GM19372 (cell line): ENCODE results near the gene MCM9.

Source experiments
- ATAC-seq: cut with Tn5 transposase; IDR thresholded peaks from one replicate; pipeline ENCODE4 v1.9.1; 2021; ENCODE audit warnings: mild to moderate bottlenecking, low read depth, moderate library complexity; ENCODE audit not compliant: unreplicated experiment

MCM9 gene

DNA sequence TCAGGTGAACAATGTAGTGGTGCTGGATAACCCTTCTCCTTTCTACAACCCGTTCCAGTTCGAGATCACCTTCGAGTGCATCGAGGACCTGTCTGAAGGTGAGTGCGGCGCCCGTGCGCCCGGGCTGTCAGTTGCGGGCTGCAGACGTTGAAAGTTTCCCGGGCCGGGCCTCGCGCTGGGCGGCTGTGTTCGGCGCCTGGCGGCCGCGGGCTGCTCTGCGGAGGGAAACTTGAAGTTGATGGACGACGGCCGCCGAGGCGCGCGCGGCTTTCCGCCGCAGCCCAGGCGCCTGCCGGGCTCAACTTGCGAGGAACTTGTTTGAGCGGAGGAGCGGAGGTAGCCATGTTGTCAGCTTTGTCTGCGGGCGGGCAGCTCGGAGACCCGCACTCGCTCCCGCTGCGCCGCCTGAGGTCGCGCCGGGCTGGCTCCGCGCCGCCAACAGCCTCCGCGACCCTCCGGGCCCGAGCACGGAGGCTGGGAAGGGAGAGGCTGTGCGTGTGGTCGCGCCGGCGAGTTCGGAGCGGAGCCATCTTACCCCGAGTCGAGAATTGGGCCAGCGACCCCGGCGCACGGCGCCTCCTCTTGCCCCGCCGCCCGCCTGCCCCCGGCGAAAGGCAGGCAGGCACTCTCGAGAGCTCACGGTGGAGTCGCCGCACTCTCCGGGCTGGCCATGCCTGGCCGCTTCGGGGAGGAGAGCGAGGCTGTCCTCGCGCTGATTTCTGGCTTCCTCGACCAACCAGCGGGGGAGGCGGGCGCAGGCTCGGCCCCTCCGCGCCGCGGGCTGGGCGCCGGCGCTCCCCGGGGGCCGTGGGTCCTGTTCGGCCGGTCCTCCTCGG, 40.3 kb downstream of the MCM9 start:
- ATAC-seq: peak; percentile 34

DNA sequence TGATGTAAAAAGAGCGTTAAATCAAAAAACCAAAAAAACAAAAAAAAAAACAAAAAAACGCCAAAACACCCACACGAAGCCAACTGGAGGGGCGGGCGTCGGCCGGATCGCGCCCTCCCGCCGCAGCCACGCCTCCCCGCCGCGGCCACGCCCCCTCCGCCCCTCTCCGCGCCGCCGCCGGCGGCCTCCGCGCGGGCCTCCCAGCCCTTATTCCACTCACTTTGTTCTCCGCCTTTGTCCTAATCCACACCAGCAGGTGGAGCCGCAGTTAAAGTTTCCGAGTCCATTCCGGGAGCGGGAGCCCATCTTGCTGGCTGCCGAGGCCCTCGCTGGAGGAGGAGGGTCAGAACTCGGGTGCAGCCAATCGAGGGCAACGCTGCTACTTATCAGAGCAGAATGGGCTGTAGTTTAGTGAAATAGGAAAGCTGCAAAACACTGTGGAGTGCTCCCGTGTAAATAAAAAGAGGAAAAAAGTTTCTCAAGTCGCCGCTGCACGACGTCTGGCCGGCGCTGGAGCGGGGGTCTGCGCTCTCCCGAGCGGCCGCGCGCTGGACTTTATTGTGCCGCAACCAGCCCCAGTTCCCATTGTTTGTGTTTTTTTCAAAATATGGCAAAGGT, 41.0 kb downstream of the MCM9 start, which contains the start of gene ASF1A:
ASF1A (plus strand) TSS at position 346 of the 618 bp plus-strand sequence; CDS start at position 608, 262 bp downstream.
- ATAC-seq: peak; percentile 59

DNA sequence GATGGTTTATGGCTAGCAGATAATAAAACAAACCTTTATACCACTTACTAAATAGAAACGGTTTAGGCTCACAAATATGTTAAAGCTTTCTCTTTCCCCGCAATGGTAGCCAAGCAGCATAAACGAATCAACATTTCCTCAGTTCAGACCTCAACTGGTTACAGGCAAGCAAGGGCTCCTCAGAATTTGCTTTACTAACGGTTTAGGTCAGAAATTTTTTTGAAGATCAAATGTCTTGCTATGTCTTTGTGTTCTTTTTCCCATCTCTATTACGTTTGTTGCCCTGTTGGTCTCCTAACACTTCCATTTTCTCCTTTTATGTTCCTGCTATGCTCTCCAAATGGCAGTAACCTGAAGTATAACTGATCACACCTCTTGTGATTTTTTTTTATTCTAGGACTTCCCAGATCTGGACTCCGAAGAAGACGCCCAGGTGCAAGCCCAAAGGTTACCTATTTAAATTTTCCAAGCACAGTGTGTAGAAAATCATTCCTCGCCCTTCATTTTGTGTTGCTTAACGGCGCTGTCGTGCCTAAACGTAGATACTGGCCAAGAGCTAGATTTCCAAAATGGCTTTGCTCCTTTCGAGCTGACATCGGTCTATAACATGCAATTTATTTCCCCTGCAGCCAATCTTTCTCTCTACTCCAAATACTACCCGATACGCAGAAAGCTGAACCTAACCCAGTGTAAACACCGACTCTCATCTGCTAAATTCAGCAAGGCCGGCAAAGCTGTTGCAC, 41.7 kb downstream of the MCM9 start:
- ATAC-seq: peak; percentile 14

DNA sequence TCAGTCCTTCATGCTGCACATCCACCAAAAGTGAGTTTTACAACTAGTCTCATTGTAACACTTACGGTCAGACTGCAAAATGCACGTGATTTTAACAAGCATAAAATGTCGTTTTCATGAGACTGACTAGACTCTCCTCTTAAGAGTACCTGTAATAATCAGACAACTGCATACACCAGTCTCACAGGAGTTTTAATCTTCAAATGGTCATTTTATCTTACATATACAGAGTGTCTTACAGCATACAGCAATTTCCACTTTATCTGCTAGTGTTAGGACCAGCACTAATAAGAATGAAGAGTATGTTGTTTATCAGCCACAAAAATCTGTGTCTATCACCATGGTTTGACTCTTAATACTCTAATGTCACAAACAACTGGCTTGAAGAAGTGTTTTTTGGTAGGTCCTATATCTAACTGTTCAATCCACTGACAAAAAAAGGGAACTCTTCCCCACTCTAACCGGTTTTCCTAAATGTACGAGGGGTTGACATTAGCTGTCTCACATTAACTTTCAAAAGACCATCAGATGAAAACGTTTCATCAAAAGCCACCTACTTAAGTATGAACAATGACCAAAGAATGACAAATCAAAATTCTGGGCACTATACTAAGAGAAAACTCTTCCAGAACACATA, 42.5 kb downstream of the MCM9 start:
- no peak for ATAC-seq

DNA sequence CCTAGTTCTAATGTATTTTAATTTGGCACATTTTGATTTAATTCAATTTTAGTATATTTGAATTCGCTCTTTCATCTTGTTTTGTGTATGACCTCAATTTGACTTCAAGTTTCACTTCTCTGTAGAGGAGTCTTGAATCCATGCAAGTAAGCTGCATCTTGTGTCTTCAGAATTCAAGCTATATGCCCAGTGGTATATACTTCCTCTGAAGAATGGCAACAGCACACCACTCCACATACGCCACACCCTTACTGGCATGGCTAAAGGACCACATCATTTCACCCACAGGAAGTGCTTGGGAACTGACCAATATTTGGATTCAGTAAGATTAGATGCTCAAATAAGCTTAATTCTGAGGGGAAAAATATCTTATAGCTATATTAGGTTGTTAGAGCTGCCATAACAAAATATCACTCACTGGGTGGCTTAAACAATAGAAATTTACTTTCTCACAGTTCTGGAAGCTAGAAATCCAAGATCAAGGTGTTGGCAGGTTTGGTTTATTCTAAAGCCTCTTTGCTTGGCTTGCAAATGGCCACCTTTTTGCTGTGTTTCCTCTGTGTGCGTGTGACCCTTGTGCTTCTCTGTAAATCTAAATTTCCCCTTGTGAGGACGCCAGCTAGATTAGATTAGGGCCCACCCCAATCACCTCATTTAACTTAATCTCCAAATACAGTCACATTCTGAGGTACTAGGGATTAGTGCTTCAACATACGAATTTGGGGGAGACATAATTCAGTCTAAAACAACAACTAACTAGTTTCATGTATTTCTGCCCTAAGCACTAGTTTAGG, 43.8 kb downstream of the MCM9 start:
- no peak for ATAC-seq

DNA sequence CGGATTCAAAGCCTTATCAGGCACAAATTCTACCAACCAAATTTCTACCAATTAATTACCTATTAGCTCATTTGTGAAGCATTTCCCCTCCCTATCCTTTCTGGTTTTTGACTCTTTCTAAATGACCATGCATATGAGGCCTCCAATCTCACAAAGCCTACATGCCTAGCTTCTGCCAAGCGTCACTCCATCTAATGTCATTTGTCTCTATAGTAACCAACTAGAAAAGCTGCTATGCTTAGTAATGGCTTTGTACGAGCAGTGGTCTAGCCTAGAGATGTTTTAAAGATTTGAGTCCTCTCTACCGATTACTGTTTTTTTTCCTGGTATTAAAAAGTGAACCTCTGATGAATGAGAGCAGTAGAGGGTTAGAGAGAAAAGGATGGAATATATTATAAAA, 45.8 kb downstream of the MCM9 start:
- no peak for ATAC-seq

DNA sequence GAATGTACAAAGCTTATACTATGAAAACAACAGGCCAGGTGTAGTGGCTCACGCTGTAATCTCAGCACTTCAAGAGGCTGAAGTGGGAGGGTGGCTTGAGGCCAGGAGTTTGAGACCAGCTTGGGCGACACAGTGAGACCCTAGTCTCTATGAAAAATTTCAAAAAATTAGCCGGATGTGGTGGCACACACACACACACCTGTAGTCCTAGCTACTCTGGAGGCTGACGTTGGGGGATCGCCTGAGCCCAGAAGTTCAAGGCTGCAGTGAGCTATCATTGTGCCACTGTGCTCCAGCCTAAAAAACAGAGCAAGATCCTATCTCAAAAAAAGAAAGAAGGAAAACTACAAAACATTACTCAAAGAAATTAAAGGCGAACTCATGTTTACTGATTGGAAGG, 48.3 kb downstream of the MCM9 start:
- ATAC-seq: no peak

DNA sequence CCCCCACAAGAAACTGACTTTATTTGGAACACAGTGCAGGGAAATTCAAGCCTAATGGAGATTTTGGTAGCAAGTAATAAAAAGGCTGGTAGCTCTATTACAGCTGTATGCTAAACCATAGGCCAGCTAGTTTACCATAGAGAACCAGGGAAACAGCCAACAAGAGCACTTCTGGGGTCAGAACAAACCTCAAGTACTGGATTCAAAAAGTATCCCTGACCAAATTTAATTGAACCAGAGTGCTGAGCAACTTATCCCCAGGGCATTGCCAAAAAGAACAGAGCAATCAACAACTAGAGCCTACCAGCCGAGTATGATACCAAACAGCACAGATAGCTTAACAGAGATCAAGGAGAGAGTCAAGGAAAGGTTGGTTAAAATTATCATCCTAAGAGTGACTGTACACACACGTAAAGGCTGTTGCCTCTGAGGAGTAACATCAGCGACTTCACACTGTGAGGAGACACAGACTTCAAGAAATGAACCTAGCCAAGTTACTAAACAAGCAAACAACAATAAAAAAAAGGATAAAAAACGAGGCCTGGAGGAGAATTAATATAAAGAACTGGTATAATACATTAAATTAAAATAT, 52.5 kb downstream of the MCM9 start:
- no peak for ATAC-seq

DNA sequence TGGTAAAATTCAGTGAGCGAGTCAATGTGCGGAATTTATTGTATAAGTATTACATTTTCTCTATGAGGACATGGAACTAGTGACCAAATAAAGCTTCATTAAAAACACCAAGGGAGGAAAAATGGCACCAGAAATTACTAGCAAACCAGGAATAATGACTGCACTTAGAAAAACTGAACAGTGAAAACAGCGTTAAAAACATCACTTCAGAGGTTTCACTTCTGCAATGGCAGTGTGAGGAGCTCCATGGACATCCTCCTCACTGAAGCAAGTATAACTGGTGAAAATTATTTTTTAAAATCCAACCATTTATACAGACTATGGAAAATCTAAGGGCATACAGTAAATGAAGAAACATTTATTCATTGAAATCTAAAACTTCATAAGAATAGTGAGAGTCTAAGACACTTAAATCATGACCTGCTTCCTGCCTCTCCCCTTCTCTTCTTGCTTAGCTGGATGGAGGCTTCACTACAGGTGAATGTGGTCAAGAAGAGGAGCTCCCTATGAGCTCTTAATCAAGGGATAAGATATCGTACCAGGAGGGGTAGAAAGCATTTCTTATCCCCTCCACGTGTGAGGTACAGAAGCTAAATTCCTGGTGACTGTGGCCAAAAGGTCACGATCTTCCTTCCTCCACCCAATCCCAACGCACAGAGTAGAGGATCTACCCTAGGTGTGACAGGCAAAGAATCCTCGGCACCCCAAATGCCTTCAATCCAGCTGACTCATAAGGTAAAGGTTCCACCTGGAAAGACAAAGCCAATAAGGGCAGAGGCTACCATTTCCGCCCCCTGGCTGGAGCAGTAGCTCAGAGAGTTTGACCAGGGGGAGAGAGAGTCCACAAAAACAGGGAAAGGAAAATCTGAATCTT, 53.3 kb downstream of the MCM9 start:
- peak; percentile 83 for ATAC-seq

DNA sequence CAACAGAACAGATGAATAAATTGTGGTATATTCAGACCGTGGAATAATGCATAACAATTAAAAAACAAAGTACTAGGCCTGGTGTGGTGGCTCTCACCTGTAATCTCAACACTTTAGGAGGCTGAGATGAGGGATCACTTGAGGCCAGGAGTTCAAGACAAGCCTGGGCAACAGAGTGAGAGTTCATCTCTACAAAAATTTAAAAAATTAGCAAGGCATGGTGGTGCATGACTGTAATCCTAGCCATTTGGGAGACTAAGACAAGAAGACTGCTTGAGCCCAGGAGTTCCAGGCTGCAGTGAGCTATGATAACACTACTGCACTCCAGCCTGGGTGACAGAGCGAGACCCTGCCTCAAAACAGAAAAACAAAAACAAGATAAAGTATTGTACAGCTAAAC, 57.2 kb downstream of the MCM9 start:
- ATAC-seq: no peak

DNA sequence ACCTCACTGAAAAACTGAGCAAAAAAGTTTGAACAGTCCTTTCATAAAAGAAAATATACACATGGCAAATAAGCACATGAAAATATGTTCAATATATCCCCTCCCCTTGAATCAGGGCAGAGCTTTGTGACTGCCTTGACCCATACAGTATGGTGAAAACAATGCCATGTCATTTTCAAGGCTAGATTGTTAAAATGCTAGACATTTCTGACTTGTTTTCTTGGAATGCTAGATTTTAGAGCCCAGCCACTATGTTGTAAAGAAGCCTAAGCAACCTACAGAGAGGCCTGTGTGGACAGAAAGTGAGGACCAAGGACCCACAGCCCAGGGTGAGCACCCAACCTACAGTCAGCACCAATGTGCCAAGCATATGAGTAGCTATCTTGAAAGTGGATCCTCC, 58.1 kb downstream of the MCM9 start:
- no peak for ATAC-seq

DNA sequence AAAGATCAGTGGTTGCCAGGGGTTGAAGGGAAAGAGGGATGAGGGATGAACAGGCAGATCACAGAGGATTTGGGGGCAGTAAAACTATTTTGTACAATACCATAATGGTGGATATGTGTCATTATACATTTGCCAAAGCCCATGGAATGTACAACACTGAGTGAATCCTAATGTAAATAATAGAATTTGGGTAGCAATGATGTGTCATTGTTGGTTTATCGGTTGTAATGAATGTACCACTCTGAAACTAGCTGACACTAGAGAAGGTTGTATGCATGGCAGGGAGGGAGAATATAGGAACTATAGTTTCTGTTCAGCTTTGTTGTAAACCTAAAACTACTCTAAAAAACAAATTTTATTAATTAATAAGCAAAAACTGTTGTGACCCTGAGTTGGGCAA, 58.8 kb downstream of the MCM9 start:
- no peak for ATAC-seq

DNA sequence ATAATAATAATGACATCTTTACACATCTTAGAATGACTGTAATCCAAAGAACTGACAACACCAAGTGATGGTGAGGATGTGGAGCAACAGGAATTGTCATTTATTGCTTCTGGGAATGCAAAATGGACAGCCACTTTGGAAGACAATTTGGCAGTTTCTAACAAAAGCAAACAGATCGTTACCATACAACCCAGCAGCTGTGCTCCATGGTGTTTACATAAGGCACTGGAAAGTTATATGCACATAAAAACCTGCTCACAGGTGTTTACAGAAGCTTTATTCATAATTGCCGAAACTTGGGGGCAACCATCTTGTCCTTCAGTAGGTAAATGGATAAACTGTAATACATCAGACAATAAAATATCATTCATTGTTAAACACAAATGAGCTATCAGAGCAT, 59.3 kb downstream of the MCM9 start:
- no peak for ATAC-seq

DNA sequence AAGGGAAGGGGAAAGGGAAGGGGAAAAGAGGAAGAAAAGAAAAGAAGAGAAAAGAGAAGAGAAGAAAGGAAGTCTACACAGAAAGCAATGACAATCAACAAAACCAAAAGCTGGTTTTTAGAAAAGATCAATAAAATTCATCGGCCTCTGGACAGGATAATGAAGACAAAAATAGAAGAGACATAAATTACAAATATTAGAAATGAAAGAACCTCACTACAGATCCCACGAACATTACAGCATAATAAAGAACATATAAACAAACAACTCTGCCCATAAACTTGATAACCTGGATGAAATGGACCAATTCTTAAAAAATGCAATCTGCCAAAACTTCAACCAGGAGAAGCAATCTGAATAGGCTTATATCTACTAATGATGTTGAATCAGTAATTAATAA, 61.7 kb downstream of the MCM9 start:
- no peak for ATAC-seq

DNA sequence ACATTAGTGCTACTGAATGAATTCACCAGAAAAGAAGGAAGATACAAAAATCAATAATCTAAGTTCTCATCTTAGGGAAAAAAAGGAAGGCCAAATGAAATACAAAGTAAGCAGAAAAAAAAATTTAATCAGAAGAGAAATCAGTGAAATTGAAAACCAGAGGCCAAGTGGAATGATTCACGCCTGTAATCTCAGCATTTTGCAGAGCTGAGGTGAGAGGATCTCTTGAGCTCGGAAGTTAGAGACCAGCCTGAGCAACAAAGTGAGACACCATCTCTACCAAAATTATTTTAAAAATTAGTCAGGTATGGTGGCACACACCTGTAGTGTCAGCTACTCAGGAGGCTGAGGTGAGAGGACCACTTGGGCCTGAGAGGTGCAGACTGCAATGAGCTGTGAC, 62.2 kb downstream of the MCM9 start:
- no peak for ATAC-seq

DNA sequence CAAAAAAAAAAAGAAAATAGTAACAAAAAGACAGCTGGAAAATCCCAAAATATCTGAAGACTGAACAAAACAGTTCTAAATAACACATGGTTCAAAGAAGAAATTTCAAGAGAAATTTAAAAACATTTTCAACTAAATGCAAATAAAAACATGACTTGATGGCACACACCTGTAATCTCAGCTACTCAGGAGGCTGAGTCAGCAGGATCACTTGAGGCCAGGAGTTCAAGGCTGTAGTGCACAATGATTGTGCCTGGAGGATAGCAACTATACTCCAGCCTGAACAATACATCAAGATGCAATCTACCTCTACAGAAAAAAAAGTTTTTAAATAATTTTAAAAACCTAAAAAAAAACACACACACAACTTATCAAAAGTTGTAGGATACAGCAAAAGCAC, 62.6 kb downstream of the MCM9 start:
- no peak for ATAC-seq

DNA sequence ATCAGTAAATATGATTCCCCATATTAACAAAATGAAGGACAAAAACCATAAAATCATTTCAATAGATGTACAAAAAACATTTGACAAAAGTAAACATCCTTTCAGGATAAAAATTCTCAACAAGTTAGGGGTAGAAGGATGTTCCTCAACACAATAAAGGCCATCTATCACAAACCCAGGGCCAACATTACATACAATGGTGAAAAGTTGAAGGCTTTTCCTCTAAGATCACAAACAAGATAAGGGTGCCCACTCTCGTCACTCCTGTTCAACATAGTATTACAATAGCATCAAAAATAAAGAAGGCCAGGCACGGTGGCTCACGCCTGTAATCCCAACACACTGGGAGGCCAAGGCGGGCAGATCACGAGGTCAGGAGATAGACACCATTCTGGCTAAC, 63.6 kb downstream of the MCM9 start:
- no peak for ATAC-seq

DNA sequence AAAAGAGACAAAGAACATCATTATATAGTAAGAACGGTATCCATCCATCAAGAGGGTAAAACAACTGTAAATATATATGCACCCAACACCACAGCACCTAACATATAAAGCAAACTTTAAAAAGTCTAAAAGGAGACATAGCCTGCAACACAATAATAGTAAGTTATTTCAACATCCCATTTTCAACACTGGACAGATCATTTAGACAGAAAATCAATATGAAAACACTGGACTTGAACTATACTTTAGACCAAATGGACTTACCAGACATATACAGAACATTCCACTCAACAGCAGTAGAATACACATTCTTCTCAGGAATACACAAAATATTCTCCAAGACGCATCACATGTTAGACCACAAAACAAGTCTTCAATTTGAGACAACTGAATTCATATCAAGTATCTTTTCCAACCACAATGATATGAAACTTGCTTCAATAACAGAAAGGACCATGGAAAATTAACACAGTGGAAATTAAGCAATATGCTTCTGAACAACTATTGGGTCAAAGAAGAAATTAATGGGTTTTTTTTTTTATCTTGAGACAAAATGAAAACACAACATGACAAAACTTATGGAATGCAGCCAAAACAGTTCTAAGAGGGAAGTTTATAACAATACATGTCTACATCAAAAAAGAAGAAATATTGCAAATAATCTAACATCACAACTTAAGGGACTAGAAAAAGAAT, 64.9 kb downstream of the MCM9 start:
- ATAC-seq: no peak
